ENCODE data around the gene VWA8. TPM values are rescaled to one million over a fixed set of nuclear protein-coding genes. Genes with fewer than 3 reads are reported as not detected.

VWA8 gene
- total and polyA plus RNA-seq, 2 experiments from 2014 or later, result 6.3 to 24.6 TPM

DNA sequence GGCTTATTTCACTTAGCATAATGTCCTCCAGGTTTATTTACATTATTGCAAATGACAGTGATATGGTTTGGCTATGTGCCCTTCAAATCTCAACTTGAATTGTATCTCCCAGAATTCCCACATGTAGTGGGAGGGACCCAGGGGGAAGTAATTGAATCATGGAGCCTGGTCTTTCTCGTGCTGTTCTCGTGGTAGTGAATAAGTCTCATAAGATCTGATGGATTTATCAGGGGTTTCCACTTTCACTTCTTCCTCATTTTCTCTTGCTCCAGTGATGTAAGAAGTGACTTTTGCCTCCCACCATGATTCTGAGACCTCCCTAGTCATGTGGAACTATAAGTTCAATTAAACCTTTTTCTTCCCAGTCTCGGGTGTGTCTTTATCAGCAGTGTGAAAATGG is 109.6 kb downstream of the VWA8 start (continued):
- TF ChIP-seq, protein P1, sequence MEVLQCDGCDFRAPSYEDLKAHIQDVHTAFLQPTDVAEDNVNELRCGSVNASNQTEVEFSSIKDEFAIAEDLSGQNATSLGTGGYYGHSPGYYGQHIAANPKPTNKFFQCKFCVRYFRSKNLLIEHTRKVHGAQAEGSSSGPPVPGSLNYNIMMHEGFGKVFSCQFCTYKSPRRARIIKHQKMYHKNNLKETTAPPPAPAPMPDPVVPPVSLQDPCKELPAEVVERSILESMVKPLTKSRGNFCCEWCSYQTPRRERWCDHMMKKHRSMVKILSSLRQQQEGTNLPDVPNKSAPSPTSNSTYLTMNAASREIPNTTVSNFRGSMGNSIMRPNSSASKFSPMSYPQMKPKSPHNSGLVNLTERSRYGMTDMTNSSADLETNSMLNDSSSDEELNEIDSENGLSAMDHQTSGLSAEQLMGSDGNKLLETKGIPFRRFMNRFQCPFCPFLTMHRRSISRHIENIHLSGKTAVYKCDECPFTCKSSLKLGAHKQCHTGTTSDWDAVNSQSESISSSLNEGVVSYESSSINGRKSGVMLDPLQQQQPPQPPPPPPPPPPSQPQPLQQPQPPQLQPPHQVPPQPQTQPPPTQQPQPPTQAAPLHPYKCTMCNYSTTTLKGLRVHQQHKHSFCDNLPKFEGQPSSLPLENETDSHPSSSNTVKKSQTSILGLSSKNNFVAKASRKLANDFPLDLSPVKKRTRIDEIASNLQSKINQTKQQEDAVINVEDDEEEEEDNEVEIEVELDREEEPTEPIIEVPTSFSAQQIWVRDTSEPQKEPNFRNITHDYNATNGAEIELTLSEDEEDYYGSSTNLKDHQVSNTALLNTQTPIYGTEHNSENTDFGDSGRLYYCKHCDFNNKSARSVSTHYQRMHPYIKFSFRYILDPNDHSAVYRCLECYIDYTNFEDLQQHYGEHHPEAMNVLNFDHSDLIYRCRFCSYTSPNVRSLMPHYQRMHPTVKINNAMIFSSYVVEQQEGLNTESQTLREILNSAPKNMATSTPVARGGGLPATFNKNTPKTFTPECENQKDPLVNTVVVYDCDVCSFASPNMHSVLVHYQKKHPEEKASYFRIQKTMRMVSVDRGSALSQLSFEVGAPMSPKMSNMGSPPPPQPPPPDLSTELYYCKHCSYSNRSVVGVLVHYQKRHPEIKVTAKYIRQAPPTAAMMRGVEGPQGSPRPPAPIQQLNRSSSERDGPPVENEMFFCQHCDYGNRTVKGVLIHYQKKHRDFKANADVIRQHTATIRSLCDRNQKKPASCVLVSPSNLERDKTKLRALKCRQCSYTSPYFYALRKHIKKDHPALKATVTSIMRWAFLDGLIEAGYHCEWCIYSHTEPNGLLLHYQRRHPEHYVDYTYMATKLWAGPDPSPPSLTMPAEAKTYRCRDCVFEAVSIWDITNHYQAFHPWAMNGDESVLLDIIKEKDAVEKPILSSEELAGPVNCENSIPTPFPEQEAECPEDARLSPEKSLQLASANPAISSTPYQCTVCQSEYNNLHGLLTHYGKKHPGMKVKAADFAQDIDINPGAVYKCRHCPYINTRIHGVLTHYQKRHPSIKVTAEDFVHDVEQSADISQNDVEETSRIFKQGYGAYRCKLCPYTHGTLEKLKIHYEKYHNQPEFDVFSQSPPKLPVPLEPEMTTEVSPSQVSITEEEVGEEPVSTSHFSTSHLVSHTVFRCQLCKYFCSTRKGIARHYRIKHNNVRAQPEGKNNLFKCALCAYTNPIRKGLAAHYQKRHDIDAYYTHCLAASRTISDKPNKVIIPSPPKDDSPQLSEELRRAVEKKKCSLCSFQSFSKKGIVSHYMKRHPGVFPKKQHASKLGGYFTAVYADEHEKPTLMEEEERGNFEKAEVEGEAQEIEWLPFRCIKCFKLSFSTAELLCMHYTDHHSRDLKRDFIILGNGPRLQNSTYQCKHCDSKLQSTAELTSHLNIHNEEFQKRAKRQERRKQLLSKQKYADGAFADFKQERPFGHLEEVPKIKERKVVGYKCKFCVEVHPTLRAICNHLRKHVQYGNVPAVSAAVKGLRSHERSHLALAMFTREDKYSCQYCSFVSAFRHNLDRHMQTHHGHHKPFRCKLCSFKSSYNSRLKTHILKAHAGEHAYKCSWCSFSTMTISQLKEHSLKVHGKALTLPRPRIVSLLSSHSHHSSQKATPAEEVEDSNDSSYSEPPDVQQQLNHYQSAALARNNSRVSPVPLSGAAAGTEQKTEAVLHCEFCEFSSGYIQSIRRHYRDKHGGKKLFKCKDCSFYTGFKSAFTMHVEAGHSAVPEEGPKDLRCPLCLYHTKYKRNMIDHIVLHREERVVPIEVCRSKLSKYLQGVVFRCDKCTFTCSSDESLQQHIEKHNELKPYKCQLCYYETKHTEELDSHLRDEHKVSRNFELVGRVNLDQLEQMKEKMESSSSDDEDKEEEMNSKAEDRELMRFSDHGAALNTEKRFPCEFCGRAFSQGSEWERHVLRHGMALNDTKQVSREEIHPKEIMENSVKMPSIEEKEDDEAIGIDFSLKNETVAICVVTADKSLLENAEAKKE (CRISPR knock-in tag; IDR thresholded peaks at IDR 0.05), result no peak
- no peak for TF ChIP-seq POLR2AphosphoS5 (IDR thresholded peaks at IDR 0.05; ENCODE audit: low read depth)
- TF ChIP-seq NANOG (IDR thresholded peaks at IDR 0.05; ENCODE audit: borderline replicate concordance), result no peak
- no peak for TF ChIP-seq STAT1 (IDR thresholded peaks at IDR 0.05; ENCODE audit: unreplicated experiment)
- no peak for TF ChIP-seq EZH2 (IDR thresholded peaks at IDR 0.05; ENCODE audit: low read depth, unreplicated experiment)
- no peak for TF ChIP-seq EZH2phosphoT487 (IDR thresholded peaks at IDR 0.05; ENCODE audit: unreplicated experiment)
- TF ChIP-seq, protein P2, sequence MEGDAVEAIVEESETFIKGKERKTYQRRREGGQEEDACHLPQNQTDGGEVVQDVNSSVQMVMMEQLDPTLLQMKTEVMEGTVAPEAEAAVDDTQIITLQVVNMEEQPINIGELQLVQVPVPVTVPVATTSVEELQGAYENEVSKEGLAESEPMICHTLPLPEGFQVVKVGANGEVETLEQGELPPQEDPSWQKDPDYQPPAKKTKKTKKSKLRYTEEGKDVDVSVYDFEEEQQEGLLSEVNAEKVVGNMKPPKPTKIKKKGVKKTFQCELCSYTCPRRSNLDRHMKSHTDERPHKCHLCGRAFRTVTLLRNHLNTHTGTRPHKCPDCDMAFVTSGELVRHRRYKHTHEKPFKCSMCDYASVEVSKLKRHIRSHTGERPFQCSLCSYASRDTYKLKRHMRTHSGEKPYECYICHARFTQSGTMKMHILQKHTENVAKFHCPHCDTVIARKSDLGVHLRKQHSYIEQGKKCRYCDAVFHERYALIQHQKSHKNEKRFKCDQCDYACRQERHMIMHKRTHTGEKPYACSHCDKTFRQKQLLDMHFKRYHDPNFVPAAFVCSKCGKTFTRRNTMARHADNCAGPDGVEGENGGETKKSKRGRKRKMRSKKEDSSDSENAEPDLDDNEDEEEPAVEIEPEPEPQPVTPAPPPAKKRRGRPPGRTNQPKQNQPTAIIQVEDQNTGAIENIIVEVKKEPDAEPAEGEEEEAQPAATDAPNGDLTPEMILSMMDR (conservative IDR thresholded peaks at IDR 0.05; ENCODE audit: low read depth in 2 of 2), result no peak

Measured in GM23338 (cell line).